Large intestine (tissue), 12 donors: ENCODE measurements around the gene GADD45A. TPM values are rescaled to one million over a fixed set of nuclear protein-coding genes. Genes with fewer than 3 reads are reported as not detected.

Experiments used
- DNase-seq, 2 donors: peaks; one replicate each; pipeline versions ENCODE4 v3.0.0 to v3.0.0-alpha.2; 2013
- H3K27ac ChIP-seq: one replicate; pipeline ENCODE4 v1.5.1; 2013; ENCODE audit warnings: low read length
- H3K27me3 ChIP-seq: 2 replicates; pipeline ENCODE4 v1.6.1; 2013; ENCODE audit warnings: low read length; ENCODE audit not compliant: control insufficient read depth, insufficient read depth
- H3K36me3 ChIP-seq: 2 replicates; pipeline ENCODE4 v1.6.1; 2013; ENCODE audit warnings: low read length; ENCODE audit not compliant: control insufficient read depth, insufficient read depth
- H3K4me1 ChIP-seq: one replicate; pipeline ENCODE4 v1.6.1; 2013; ENCODE audit warnings: low read length; ENCODE audit not compliant: control insufficient read depth, insufficient read depth
- H3K4me3 ChIP-seq: one replicate; pipeline ENCODE4 v1.5.1; 2013; ENCODE audit warnings: low read length
- H3K9me3 ChIP-seq: one replicate; pipeline ENCODE4 v1.6.1; 2013; ENCODE audit warnings: mild to moderate bottlenecking, low read depth, low read length, moderate library complexity; ENCODE audit not compliant: control insufficient read depth
- WGBS: methylation state at CpG from one replicate; pipeline ENCODE4 v1.1.5; 2013; ENCODE audit warnings: low lambda C conversion rate; ENCODE audit not compliant: insufficient coverage; 5-methylcytosine and 5-hydroxymethylcytosine counted together
- long read RNA-seq, 11 donors: transcript quantifications; one replicate each; lab custom pipeline, GENCODE V29; 2026
- polyA plus RNA-seq: library from polyadenylated mRNA; unstranded; fragments of 120-200 nt; gene quantifications from one replicate; pipeline ENCODE4 v1.2.1, GENCODE V29; 2013

The GADD45A gene
- polyA plus RNA-seq = 48.9 TPM
- long read RNA-seq, donor 1, transcript GADD45A-202 (4 exons, 1,496 nt) = major isoform, 7 of 15 reads
- long read RNA-seq, donor 1, partial matches to known transcripts = 7 of 15 reads
- long read RNA-seq, donor 1, other reads (novel, unspliced or antisense) = 0 of 15 reads
- long read RNA-seq, donor 2, transcript GADD45A-202 (4 exons, 1,496 nt) = major isoform, 37 of 37 reads
- long read RNA-seq, donor 2, partial matches to known transcripts = 0 of 37 reads
- long read RNA-seq, donor 2, other reads (novel, unspliced or antisense) = 0 of 37 reads
- long read RNA-seq, donor 3 = 0 reads
- long read RNA-seq, donor 4, partial matches to known transcripts = 0 of 1 reads
- long read RNA-seq, donor 4, other reads (novel, unspliced or antisense) = 0 of 1 reads
- long read RNA-seq, donor 5, transcript GADD45A-202 (4 exons, 1,496 nt) = major isoform, 6 of 8 reads
- long read RNA-seq, donor 5, partial matches to known transcripts = 0 of 8 reads
- long read RNA-seq, donor 5, other reads (novel, unspliced or antisense) = 0 of 8 reads
- long read RNA-seq, donor 6, transcript GADD45A-202 (4 exons, 1,496 nt) = major isoform, 14 of 34 reads
- long read RNA-seq, donor 6, partial matches to known transcripts = 20 of 34 reads
- long read RNA-seq, donor 6, other reads (novel, unspliced or antisense) = 0 of 34 reads
- long read RNA-seq, donor 7, partial matches to known transcripts = 0 of 3 reads
- long read RNA-seq, donor 7, other reads (novel, unspliced or antisense) = 0 of 3 reads
- long read RNA-seq, donor 8, transcript GADD45A-202 (4 exons, 1,496 nt) = major isoform, 22 of 44 reads
- long read RNA-seq, donor 8, partial matches to known transcripts = 22 of 44 reads
- long read RNA-seq, donor 8, other reads (novel, unspliced or antisense) = 0 of 44 reads
- long read RNA-seq, donor 9, transcript GADD45A-202 (4 exons, 1,496 nt) = major isoform, 10 of 24 reads
- long read RNA-seq, donor 9, partial matches to known transcripts = 12 of 24 reads
- long read RNA-seq, donor 9, other reads (novel, unspliced or antisense) = 0 of 24 reads
- long read RNA-seq, donor 10, transcript GADD45A-202 (4 exons, 1,496 nt) = major isoform, 13 of 13 reads
- long read RNA-seq, donor 10, partial matches to known transcripts = 0 of 13 reads
- long read RNA-seq, donor 10, other reads (novel, unspliced or antisense) = 0 of 13 reads
- long read RNA-seq, donor 11, transcript GADD45A-202 (4 exons, 1,496 nt) = major isoform, 8 of 8 reads
- long read RNA-seq, donor 11, partial matches to known transcripts = 0 of 8 reads
- long read RNA-seq, donor 11, other reads (novel, unspliced or antisense) = 0 of 8 reads

- peaks cover 38% of the 10 kb centered on the region for H3K4me1 ChIP-seq
- peaks cover 20% of the 10 kb centered on the region for H3K36me3 ChIP-seq
- H3K9me3 ChIP-seq = peaks cover 3% of the 10 kb centered on the region
- peak within 1 kb of the TSS; percentile 98 for H3K4me3 ChIP-seq
- peak within 1 kb of the TSS; percentile 100 for H3K27ac ChIP-seq
- peak; percentile 99 to 100 for DNase-seq
- no peaks in the 10 kb centered on the region for H3K27me3 ChIP-seq
- no CpG with 5 or more reads among the region's 39 CpGs for WGBS
Measured at GRCh38 chr1:67685067-67685557, at the start of gene GADD45A. GADD45A (plus strand) TSS chr1:67685201; CDS start chr1:67685495, 294 bp downstream.

GRCh38 chr1:67636146-67636545 lies 48.9 kb upstream of the GADD45A start:
- no peak overlapping the region for H3K27ac ChIP-seq
- H3K4me1 ChIP-seq = peaks cover 38% of the 10 kb centered on the region
- no peaks in the 10 kb centered on the region for H3K27me3 ChIP-seq
- H3K4me3 ChIP-seq = no peak overlapping the region
- no peak for DNase-seq
- no peaks in the 10 kb centered on the region for H3K36me3 ChIP-seq
- H3K9me3 ChIP-seq = no peaks in the 10 kb centered on the region

GRCh38 chr1:67639361-67639760 lies 45.6 kb upstream of the GADD45A start:
- Histone ChIP-seq H3K27ac (no peak overlapping the region), H3K36me3 (no peaks in the 10 kb centered on the region), H3K4me1 (peaks cover 22% of the 10 kb centered on the region), H3K27me3 (no peaks in the 10 kb centered on the region), H3K9me3 (no peaks in the 10 kb centered on the region), H3K4me3 (no peak overlapping the region)
- WGBS = 100% methylated on average over 3 of the region's 6 CpGs
- no peak for DNase-seq

GRCh38 chr1:67642629-67643028 lies 42.4 kb upstream of the GADD45A start:
- WGBS = no CpG with 5 or more reads among the region's 9 CpGs
- H3K27ac ChIP-seq = no peak overlapping the region
- no peaks in the 10 kb centered on the region for H3K27me3 ChIP-seq
- DNase-seq = no peak
- peaks cover 40% of the 10 kb centered on the region for H3K4me1 ChIP-seq
- no peak overlapping the region for H3K4me3 ChIP-seq
- H3K9me3 ChIP-seq = no peaks in the 10 kb centered on the region
- H3K36me3 ChIP-seq = no peaks in the 10 kb centered on the region

- DNase-seq = no peak
- Histone ChIP-seq H3K9me3 (no peaks in the 10 kb centered on the region), H3K4me1 (peaks cover 40% of the 10 kb centered on the region), H3K4me3 (no peak overlapping the region), H3K27ac (peak overlapping the region; percentile 84), H3K36me3 (no peaks in the 10 kb centered on the region), H3K27me3 (no peaks in the 10 kb centered on the region)
- 100% methylated on average over 2 of the region's 3 CpGs for WGBS
Measured at GRCh38 chr1:67644566-67644965, 40.4 kb upstream of the GADD45A start.

GRCh38 chr1:67645495-67646144 lies 39.4 kb upstream of the GADD45A start:
- Histone ChIP-seq H3K4me1 (peaks cover 40% of the 10 kb centered on the region), H3K27ac (peak overlapping the region; percentile 84), H3K9me3 (no peaks in the 10 kb centered on the region), H3K4me3 (no peak overlapping the region), H3K27me3 (no peaks in the 10 kb centered on the region), H3K36me3 (no peaks in the 10 kb centered on the region)
- WGBS = no CpG with 5 or more reads among the region's 3 CpGs
- DNase-seq = peak; percentile 63 to 85

GRCh38 chr1:67646145-67647035 lies 38.6 kb upstream of the GADD45A start:
- H3K4me1 ChIP-seq = peaks cover 40% of the 10 kb centered on the region
- peak overlapping the region; percentile 84 for H3K27ac ChIP-seq
- 50% methylated on average over 1 of the region's 3 CpGs for WGBS
- peak in 1 of 2 donors; percentile 68 for DNase-seq
- H3K4me3 ChIP-seq = no peak overlapping the region
- no peaks in the 10 kb centered on the region for H3K27me3 ChIP-seq
- H3K9me3 ChIP-seq = no peaks in the 10 kb centered on the region
- H3K36me3 ChIP-seq = no peaks in the 10 kb centered on the region

- H3K27me3 ChIP-seq = no peaks in the 10 kb centered on the region
- DNase-seq = no peak
- H3K36me3 ChIP-seq = no peaks in the 10 kb centered on the region
- no peaks in the 10 kb centered on the region for H3K9me3 ChIP-seq
- 64% methylated on average over 3 of the region's 7 CpGs for WGBS
- peak overlapping the region; percentile 84 for H3K27ac ChIP-seq
- H3K4me1 ChIP-seq = peaks cover 40% of the 10 kb centered on the region
- no peak overlapping the region for H3K4me3 ChIP-seq
Measured at GRCh38 chr1:67647036-67647798, 37.8 kb upstream of the GADD45A start.
